Measurements from ENCODE around the gene ADO. TPM values are rescaled to one million over a fixed set of nuclear protein-coding genes. Genes with fewer than 3 reads are reported as not detected.

ADO gene
- total RNA-seq, 1 experiment from 2014 or later, result 29.3 TPM

- ChIA-PET POLR2A (no interaction called here), CTCF (no interaction called here)
- H3K27me3 Mint-ChIP-seq (ENCODE audit: low read depth), result no peaks in the 10 kb centered on the region; the same call in 1 of the 2 replicates
- TF ChIP-seq GRHL2 (CRISPR knock-in tag; IDR thresholded peaks at IDR 0.05; ENCODE audit: insufficient replicate concordance, severe bottlenecking) (no peak), ZNF121 (CRISPR knock-in tag; IDR thresholded peaks at IDR 0.05) (no peak), E2F4 (CRISPR knock-in tag; IDR thresholded peaks at IDR 0.05; ENCODE audit: borderline replicate concordance, low read depth) (no peak), HMGXB4 (CRISPR knock-in tag; IDR thresholded peaks at IDR 0.05) (no peak), ZNF263 (CRISPR knock-in tag; IDR thresholded peaks at IDR 0.05; ENCODE audit: low read depth) (no peak)
- TF ChIP-seq, protein P1, sequence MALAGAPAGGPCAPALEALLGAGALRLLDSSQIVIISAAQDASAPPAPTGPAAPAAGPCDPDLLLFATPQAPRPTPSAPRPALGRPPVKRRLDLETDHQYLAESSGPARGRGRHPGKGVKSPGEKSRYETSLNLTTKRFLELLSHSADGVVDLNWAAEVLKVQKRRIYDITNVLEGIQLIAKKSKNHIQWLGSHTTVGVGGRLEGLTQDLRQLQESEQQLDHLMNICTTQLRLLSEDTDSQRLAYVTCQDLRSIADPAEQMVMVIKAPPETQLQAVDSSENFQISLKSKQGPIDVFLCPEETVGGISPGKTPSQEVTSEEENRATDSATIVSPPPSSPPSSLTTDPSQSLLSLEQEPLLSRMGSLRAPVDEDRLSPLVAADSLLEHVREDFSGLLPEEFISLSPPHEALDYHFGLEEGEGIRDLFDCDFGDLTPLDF (CRISPR knock-in tag; IDR thresholded peaks at IDR 0.05), result no peak
- TF ChIP-seq, protein P2, sequence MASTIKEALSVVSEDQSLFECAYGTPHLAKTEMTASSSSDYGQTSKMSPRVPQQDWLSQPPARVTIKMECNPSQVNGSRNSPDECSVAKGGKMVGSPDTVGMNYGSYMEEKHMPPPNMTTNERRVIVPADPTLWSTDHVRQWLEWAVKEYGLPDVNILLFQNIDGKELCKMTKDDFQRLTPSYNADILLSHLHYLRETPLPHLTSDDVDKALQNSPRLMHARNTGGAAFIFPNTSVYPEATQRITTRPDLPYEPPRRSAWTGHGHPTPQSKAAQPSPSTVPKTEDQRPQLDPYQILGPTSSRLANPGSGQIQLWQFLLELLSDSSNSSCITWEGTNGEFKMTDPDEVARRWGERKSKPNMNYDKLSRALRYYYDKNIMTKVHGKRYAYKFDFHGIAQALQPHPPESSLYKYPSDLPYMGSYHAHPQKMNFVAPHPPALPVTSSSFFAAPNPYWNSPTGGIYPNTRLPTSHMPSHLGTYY (CRISPR knock-in tag; IDR thresholded peaks at IDR 0.05), result no peak
- TF ChIP-seq, protein P3, sequence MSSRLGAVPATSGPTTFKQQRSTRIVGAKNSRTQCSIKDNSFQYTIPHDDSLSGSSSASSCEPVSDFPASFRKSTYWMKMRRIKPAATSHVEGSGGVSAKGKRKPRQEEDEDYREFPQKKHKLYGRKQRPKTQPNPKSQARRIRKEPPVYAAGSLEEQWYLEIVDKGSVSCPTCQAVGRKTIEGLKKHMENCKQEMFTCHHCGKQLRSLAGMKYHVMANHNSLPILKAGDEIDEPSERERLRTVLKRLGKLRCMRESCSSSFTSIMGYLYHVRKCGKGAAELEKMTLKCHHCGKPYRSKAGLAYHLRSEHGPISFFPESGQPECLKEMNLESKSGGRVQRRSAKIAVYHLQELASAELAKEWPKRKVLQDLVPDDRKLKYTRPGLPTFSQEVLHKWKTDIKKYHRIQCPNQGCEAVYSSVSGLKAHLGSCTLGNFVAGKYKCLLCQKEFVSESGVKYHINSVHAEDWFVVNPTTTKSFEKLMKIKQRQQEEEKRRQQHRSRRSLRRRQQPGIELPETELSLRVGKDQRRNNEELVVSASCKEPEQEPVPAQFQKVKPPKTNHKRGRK (CRISPR knock-in tag; IDR thresholded peaks at IDR 0.05; ENCODE audit: borderline replicate concordance), result no peak
- H3K27ac Mint-ChIP-seq, result no peak overlapping the region
- H3K9me3 Mint-ChIP-seq, result no peaks in the 10 kb centered on the region
- DNase-seq (ENCODE audit: low spot score) (no peak), ATAC-seq (no peak)
- H3K4me3 Mint-ChIP-seq, result no peak overlapping the region
- H3K4me1 Mint-ChIP-seq, result peaks cover 22% of the 10 kb centered on the region
- no peaks in the 10 kb centered on the region for H3K36me3 Mint-ChIP-seq
Measured at GRCh38 chr10:62795100-62795499, 9.4 kb upstream of the ADO start.

DNA sequence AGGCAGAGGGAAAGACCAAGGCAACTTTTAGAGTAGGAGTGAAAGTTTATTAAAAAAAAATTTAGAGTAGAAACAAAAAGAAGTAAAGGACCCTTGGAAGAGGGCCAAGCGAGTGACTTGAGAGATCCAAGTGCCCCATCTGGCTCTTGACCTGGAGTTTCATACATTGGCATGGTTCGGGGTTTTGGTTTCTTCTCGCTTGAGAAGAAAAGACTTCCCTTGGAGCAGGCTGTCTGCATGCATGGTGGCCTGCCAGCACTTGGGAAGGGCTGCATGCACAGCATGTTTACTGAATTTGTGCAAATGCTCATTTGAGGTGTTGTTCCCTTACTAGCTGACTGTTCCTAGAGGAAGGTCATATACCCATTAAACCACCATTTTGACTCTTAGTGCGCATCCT lies 8.8 kb upstream of the ADO start:
- Mint-ChIP-seq H3K4me3 (no peak overlapping the region), H3K9me3 (no peaks in the 10 kb centered on the region), H3K4me1 (peaks cover 28% of the 10 kb centered on the region), H3K27ac (no peak overlapping the region), H3K36me3 (no peaks in the 10 kb centered on the region), H3K27me3 (ENCODE audit: low read depth) (no peaks in the 10 kb centered on the region; the same call in 1 of the 2 replicates)
- no peak for DNase-seq (ENCODE audit: low spot score)
- POLR2A ChIA-PET, result no interaction called here
- no peak for TF ChIP-seq TCF7 (CRISPR knock-in tag; IDR thresholded peaks at IDR 0.05; ENCODE audit: low read depth)
- ATAC-seq, result no peak
- CTCF ChIA-PET, result no interaction called here

DNA sequence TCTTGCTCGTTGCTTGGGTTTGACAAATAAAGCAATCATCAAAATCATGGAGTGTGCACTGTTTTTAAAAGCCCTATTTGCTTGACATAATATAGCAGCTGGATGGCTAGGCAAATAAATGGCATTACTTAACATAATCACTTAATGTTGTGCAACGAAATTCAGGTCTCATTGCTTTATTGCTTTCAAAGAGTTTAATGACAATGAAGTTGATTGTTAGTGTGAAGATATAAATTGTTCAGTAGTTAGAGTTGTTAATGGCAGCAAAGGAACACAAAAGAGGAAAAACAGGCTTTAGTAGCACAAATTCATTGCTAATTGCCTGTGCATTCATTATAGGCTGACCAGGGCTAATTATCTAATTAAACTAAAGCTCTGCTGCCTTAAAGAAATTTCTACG lies 7.6 kb upstream of the ADO start:
- peaks cover 31% of the 10 kb centered on the region for H3K4me1 Mint-ChIP-seq
- TF ChIP-seq NFATC4 (CRISPR knock-in tag; IDR thresholded peaks at IDR 0.05) (no peak), NFYB (CRISPR knock-in tag; conservative IDR thresholded peaks at IDR 0.05; ENCODE audit: low read depth) (no peak), TEAD4 (CRISPR knock-in tag; IDR thresholded peaks at IDR 0.05) (no peak), PREB (CRISPR knock-in tag; IDR thresholded peaks at IDR 0.05; ENCODE audit: borderline replicate concordance) (no peak), ZNF532 (CRISPR knock-in tag; IDR thresholded peaks at IDR 0.05; ENCODE audit: borderline replicate concordance) (no peak), STAT6 (CRISPR knock-in tag; conservative IDR thresholded peaks at IDR 0.05; ENCODE audit: low read depth) (no peak)

More for the DNA sequence above, 7.6 kb upstream of the ADO start:
- H3K27ac Mint-ChIP-seq, result no peak overlapping the region
- H3K36me3 Mint-ChIP-seq, result no peaks in the 10 kb centered on the region
- no peak for ATAC-seq
- H3K4me3 Mint-ChIP-seq, result no peak overlapping the region
- no peaks in the 10 kb centered on the region; the same call in 1 of the 2 replicates for H3K27me3 Mint-ChIP-seq (ENCODE audit: low read depth)
- POLR2A ChIA-PET, result no interaction called here
- no peaks in the 10 kb centered on the region for H3K9me3 Mint-ChIP-seq
- CTCF ChIA-PET, result no interaction called here
- DNase-seq (ENCODE audit: low spot score), result no peak

Measured in WTC11 (cell line).